Activated naive CD8-positive, alpha-beta T cell treated with anti-CD3 and anti-CD28 coated beads, Interleukin-2, amount 50 U/mL, for 16 hours (primary cell): ENCODE data around the gene C12orf57.

Experiments used
- DNase-seq: peaks from one replicate; pipeline ENCODE4 v3.0.0-alpha.2; 2020; ENCODE audit warnings: low read depth, low spot score

The C12orf57 gene

DNA sequence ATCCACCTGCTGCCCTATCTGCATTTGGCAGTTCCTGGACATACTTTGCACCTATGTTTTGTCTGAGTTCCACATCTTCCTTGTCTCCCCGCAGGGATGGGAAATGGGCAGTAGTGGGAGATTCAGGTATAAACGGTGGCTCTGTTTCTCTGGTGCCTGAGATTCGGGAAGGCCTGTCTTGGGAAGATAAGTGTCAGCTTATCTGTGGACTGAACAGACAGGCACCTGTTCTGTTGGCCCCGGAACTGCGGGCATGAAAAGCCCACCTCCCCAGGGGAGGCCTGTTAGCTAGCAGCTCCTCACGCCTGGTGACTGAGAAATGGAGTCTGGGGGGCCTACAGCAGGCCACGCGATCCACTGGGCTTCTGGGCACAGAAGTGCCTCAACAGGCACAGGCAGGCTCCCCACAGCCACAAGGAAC, 20.8 kb downstream of the C12orf57 start:
- DNase-seq: no peak

- peak; percentile 78 for DNase-seq
Observed at GRCh38 chr12:6965026-6965661, 21.3 kb downstream of the C12orf57 start.

DNA sequence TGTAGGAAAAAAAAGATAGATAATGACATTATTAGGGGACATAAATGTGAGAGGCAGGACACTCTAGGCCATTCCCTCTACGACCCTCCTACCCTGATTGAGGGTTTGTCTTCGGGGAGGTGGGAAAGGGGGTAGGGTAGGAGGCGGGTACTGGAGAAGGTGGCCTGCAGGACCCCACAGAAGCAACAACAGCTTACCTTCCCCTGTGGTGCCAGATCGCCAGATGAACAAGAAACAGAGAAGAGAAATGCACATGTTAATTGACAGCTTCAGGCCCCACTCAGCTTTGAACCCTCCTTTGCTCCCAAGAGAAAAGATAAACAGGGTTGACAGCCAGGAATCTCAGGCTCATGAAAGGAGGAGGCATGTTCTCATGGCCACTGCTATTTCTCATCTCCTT, 21.9 kb downstream of the C12orf57 start:
- no peak for DNase-seq

GRCh38 chr12:6966351-6966750, 22.5 kb downstream of the C12orf57 start:
- DNase-seq: no peak

DNA sequence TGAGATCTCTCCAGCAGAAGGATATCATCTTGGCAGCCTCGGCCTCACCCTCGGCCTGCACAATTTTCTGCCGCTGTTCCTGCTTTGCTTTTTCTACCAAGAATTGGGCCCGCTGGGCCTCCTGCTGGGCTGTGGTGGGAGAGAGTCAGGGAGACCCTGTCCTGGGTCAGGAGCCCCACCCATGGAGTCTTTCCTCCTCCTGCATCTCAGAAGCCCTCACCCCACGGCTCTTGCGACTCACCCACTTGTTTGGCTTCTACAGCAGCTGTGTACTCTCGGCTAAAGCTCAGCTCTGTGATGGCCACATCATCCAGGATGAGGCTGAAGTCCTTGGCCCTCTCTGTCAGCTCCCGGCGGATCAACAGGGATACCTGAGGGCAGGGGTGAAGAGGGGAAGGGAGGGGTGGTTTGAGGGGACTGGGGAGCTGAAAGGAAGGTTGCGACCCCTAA, 23.9 kb downstream of the C12orf57 start:
- no peak for DNase-seq

GRCh38 chr12:6968426-6968825, 24.6 kb downstream of the C12orf57 start:
- DNase-seq: no peak

DNA sequence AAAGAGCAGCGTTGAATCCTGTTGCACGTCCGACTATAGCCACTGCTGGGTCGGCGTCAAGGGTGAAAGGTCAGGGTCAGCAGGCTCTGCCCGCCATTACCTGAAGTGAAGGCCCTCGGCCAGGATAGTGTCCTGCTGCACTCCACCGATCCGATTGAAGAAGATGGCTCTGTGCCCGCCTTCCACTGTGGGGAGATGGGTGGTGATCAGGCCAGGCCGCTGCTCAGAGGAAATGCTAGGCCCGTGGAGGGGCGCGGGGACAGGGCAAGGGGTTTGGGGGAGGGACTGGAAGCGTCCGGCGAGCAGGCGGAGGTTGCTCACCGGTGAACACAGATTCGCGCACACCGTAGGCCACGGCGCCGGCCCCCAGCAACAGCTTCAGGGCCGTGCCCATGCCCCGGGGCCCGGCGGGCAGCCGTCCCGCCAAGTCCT, 26.3 kb downstream of the C12orf57 start:
- DNase-seq: no peak

DNA sequence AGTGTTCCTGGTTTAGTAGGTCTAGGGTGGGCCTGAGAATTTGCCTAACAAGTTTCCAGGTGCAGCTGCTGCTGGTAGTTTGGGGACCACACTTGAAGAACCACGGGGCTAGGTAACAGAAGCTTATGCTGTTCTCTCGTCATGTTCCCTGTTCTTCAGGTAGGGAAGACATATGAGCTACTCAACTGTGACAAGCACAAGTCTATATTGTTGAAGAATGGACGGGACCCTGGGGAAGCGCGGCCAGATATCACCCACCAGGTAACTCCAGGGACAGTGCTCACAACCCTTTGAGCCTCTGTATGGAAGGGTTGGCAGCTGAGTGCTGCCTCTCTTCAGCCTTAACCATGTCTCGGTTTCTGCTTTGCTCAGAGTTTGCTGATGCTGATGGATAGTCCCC, 30.4 kb downstream of the C12orf57 start:
- DNase-seq: no peak

DNA sequence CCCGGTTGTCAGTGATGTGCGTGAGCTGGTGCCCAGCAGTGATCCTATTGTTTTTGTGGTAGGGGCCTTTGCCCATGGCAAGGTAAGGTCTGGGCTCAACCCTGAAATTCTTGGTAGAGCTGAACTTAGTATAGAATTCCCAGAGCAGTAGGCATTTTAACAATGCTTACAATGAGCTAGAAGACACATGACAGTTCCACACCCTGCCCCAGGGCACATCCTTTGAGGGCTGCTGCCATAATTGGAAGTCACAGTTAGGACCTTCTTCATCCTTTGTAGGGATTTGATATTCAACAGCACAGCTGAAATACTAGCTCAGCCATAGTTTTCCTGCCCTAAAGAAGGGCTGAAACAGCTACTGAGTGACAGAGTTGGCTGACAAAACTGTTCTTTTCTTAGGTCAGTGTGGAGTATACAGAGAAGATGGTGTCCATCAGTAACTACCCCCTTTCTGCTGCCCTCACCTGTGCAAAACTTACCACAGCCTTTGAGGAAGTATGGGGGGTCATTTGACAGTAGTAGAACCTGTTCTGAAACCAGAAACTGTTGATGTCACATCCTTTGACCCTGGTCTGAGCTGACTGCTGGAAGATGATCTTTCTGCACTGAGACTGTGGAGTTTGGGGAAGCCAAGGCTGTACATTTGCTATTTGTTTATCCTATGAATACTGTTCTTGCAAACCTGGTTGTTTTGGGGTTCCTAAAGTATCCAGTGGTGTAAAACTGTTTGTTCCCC, 31.6 kb downstream of the C12orf57 start:
- DNase-seq: no peak

DNA sequence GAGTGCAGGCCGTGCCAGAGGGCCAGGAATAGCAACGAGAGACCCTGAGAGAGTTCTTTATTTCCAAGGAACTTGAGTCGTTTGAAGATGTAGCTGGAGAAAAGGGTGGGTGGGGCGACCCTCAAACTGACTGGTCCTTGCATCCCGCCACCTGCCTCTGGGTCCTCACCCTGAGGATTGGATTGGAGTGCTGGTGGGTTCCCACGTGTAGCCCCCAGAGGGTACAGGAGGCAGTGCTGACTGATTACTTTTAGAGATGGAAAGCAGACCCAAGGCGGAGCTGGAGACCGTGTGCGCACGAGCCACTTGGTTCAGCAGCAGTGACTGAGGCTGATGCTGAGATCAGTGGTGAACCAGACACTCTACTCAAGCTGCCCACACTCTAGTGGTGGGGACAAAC, 33.8 kb downstream of the C12orf57 start:
- no peak for DNase-seq

DNA sequence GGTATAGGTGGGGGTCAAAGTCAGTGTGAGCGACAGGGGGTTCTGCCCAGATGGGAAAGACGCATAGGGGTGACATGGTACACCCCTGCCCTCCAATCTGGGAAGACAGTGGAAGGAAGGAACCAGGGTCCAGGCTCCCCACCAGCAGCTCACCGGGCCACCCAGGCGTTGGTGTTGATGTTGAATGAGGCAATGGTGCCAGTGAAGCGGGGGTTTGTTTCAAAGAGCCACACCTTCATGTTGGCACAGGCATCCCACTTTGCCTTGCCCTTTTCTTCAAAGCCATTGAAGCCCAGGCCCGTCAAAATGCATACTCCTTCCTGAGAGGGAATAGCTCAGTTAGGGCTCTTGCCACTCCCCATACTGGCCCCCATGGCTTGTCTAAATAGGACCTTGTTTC, 34.4 kb downstream of the C12orf57 start:
- no peak for DNase-seq

DNA sequence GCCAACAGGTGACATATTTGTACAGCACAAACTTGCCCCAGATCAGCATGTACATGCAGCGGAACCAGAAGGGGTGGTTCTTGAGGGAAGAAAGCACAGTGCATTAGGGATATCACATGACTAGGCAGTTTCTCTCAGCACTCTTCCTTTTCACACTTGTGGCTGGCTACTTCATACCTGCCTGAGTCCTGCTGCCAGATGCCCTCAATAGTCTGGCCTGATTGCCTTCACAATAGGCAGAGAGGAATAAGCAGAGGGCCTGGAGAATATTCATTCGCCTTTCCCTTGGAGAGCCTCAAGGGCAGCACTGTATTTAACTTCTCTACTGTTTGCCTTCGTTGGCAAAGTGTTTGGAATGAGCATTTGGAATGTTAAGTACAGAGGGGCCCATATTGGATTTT, 34.8 kb downstream of the C12orf57 start:
- DNase-seq: no peak

GRCh38 chr12:6979021-6979420, 35.2 kb downstream of the C12orf57 start:
- no peak for DNase-seq

- DNase-seq: no peak
Observed at GRCh38 chr12:6979453-6979852, 35.6 kb downstream of the C12orf57 start.

GRCh38 chr12:6980075-6980474, 36.3 kb downstream of the C12orf57 start:
- DNase-seq: no peak

GRCh38 chr12:6980740-6981139, 36.9 kb downstream of the C12orf57 start:
- DNase-seq: no peak

- DNase-seq: no peak
Observed at GRCh38 chr12:6981152-6982052, 37.6 kb downstream of the C12orf57 start.

- no peak for DNase-seq
Observed at GRCh38 chr12:6982532-6982931, 38.7 kb downstream of the C12orf57 start.

DNA sequence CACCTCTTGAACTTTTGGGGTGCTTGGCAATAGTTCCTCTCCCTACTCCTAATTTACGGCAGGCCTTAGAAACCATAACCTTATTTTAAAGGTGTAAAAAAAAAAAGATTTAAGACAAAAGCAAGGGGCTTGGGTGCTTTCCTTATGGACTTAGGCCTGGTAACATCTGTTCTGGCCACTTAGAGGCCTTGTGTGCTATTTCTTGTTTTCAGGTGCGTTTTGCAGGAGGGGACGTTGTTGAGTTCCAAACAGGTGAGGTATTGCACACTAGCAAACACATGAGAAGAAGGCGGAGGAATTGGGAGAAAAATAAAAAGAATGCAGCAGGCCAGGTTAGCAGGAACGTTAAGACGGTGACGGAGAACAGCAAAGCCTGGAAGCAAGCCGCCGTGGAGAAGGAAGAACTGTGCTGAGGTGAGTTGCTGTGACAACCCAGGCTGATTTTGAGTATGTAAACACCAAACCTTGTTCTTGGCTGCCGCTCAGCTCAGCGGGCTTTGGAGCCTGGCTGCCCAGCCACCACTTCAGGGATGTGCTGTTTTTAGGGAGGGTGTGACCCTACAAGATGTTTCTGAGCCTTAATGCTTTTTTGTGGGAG, 44.2 kb downstream of the C12orf57 start:
- DNase-seq: no peak
